ENCODE results near the gene GPR63. TPM values are rescaled to one million over a fixed set of nuclear protein-coding genes. Genes with fewer than 3 reads are reported as not detected.

The GPR63 gene
- polyA plus RNA-seq, 3 donors: 2.7 to 4.3 (median 3.3) TPM

DNA sequence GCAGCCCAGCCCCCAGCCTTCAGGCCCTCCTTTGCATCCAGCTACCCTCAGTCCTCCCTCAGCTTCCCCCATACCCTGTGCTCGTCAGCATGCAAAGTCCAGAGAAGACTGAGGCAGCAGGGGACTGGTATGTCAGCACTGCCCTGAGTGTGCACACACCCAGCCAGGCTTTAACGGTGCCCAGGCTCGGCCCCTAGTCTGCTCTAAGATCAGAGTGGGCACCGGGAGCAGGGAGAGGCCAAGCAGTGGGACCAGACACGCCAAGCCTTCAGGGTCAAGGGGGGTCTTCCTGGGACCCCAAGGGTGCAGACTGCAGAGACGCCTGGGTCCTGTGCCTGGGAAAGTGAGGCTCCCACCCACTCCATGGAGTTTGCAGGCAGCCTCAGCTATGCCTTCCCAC lies 74.7 kb downstream of the GPR63 start:
- no peak for DNase-seq

DNA sequence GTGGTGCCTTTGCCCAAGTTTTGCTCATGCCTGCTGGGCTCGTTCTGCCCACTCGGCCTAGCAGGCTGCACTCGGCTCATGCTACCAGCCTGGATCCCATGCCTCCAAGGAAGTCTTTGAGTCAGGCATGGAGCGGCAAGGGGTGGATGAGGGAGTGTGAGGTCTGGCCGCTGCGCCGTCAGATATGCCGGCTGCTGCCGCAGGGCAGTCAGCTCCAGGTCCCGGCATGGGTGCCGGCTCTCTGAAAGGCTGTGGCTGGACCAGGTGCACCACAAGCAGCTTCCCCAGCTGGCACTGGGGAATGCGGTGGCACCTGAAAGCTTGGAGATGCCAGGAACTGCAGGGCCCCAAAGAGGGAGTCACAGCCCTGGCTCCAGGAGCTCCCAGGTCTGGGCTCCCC lies 75.5 kb downstream of the GPR63 start:
- DNase-seq: no peak

- no peak for DNase-seq
Observed at GRCh38 chr6:96760153-96760687, 77.1 kb downstream of the GPR63 start.

- DNase-seq: no peak
Observed at GRCh38 chr6:96755096-96755495, 82.2 kb downstream of the GPR63 start.

GRCh38 chr6:96749891-96750290 lies 87.4 kb downstream of the GPR63 start:
- no peak for DNase-seq

Other genes with a start within 250 kb of the GPR63 start
- 10 to 100 TPM; 32.4 to 37.8 (median 32.7) TPM for gene NDUFAF4, start 60.4 kb upstream of the GPR63 start, polyA plus RNA-seq (ENCODE audit: insufficient read length in 3 of 3)
- 1 to 10 TPM; 3.3 to 4.4 (median 3.5) TPM for gene KLHL32, start 87.3 kb upstream of the GPR63 start, polyA plus RNA-seq (ENCODE audit: insufficient read length in 3 of 3)